Neural crest cell (in vitro differentiated cells): ENCODE data around the gene TNC. TPM values are rescaled to one million over a fixed set of nuclear protein-coding genes. Genes with fewer than 3 reads are reported as not detected.

ENCODE experiments used
- DNase-seq: peaks from one replicate; pipeline ENCODE4 v3.0.0; 2021; ENCODE audit warnings: low read depth, mixed read lengths, low spot score
- H3K27ac Mint-ChIP-seq: one replicate; pipeline ENCODE4 v1.8.0; 2021; ENCODE audit warnings: mild to moderate bottlenecking, mixed read lengths; ENCODE audit not compliant: unreplicated experiment
- H3K27me3 Mint-ChIP-seq: 2 replicates; pipeline ENCODE4 v1.8.0; 2021; ENCODE audit warnings: low read depth, mild to moderate bottlenecking, mixed read lengths
- H3K36me3 Mint-ChIP-seq: 2 replicates; pipeline ENCODE4 v1.8.0; 2021; ENCODE audit warnings: low read depth, mild to moderate bottlenecking, mixed read lengths
- H3K4me1 Mint-ChIP-seq: 2 replicates; pipeline ENCODE4 v1.8.0; 2021; ENCODE audit warnings: mixed read lengths
- H3K4me3 Mint-ChIP-seq: one replicate; pipeline ENCODE4 v1.8.0; 2021; ENCODE audit warnings: mild to moderate bottlenecking, mixed read lengths
- H3K9me3 Mint-ChIP-seq: 2 replicates; pipeline ENCODE4 v1.8.0; 2021; ENCODE audit warnings: mixed read lengths
- total RNA-seq: library from RNA; stranded (reverse); gene quantifications from 2 replicates; pipeline ENCODE4 v1.2.1, GENCODE V29; 2021
- TF ChIP-seq, protein P1 (sequence below): fragments of 200-600 bp; sonication (generic); conservative IDR thresholded peaks from 2 replicates; pipeline ENCODE4 v1.5.0; 2021; ENCODE audit warnings: antibody characterized with exemption, mild to moderate bottlenecking

Gene TNC
- total RNA-seq, 1 donor from 2014 or later, result 0.30 TPM

DNA sequence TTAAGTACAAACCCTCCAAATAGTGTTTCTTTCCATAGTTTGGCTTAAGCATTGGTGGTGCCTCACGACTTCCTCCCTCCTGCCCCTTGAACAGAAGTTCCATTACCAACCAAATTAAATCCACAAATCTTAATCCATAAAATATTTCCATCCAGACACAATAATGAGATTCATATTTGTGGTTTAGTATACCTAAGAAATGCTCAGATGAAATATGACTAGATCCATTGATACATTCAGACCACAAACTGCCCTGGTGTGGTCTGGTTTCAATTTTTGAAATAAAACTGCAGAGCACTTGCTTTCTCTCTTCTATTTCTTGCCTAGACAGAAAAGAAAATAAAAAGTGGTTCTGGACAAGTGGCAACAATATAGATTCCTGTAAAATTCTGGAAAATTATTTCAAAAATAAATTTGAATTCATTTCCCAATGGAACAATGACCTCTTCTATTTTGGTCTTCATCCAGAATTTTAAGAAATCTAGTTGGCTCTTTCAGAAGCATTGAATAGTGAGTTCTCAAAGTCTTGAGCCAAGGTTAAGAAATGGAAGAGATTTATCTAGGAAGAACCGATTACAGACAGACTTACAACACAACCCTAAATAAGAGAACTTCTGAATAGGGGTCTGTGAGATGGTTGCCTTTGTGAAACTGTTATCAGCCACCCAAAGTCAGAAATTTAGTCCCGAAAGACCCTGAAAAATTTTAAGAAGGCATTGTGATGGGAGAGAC, 14.0 kb downstream of the TNC start:
- H3K4me1 Mint-ChIP-seq, result no peaks in the 10 kb centered on the region
- no peak overlapping the region for H3K4me3 Mint-ChIP-seq

DNA sequence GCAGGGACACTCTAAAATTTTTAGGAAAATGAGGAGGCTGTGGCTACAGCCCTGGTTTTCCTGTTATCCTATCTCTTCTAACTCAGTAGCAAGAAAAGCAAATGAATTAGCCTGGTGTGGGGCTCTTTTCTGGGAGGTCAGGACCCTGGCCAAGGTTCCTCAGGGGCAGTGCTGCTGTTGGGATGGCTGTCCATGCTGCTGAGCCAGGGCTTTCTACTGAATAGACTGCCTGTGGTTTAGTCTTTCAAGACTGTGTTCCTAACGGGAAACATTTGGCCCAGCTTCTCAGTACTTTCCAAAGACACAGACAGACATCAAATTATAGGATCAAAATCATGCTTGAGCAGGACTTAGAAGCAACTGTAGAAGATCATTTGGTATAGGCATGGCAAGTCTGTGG, 18.1 kb downstream of the TNC start:
- Mint-ChIP-seq H3K4me1 (no peaks in the 10 kb centered on the region), H3K27me3 (no peaks in the 10 kb centered on the region), H3K4me3 (no peak overlapping the region), H3K36me3 (no peaks in the 10 kb centered on the region), H3K27ac (no peak overlapping the region), H3K9me3 (no peaks in the 10 kb centered on the region)
- DNase-seq, result no peak
- TF ChIP-seq, protein P1, sequence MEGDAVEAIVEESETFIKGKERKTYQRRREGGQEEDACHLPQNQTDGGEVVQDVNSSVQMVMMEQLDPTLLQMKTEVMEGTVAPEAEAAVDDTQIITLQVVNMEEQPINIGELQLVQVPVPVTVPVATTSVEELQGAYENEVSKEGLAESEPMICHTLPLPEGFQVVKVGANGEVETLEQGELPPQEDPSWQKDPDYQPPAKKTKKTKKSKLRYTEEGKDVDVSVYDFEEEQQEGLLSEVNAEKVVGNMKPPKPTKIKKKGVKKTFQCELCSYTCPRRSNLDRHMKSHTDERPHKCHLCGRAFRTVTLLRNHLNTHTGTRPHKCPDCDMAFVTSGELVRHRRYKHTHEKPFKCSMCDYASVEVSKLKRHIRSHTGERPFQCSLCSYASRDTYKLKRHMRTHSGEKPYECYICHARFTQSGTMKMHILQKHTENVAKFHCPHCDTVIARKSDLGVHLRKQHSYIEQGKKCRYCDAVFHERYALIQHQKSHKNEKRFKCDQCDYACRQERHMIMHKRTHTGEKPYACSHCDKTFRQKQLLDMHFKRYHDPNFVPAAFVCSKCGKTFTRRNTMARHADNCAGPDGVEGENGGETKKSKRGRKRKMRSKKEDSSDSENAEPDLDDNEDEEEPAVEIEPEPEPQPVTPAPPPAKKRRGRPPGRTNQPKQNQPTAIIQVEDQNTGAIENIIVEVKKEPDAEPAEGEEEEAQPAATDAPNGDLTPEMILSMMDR, result no peak

More for the DNA sequence above, 14.0 kb downstream of the TNC start:
- Mint-ChIP-seq H3K27me3 (no peaks in the 10 kb centered on the region), H3K9me3 (no peaks in the 10 kb centered on the region), H3K36me3 (no peaks in the 10 kb centered on the region), H3K27ac (no peak overlapping the region)
- no peak for DNase-seq
- TF ChIP-seq, protein P1, result no peak

DNA sequence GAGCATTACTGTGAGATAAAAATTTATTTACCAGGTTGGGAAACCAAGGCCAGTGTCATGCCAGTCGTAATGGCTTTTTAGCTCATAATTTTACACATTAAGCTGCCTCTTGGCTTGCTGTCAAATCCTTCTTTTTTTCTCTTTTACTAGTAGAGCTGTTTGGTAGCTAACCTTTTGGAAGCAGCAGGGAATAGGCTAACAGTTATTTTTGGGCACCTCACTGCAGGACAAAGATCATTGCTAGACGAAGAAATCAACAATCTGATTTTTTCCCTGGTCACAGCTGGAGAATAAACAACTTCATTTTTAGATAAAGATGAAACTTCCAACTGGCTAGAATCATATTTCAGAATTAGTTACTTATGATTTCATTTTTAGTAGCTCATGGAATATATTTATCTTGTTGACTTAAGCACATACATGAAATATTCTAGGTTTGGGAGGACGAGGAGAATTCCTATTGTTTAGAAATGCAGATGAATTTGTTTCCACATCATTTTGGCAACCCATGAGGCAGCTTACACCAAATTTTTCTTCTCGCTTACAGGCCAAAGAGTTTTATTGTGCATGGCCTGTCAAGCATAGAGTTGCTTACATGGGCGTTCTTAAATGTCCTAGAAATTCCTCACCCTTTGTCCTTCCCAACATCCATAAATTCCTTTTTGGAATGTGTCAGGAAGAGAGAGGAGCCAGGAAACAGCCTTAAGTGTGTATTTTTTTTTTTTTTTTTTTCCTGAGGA, 19.6 kb downstream of the TNC start:
- Mint-ChIP-seq H3K4me1 (no peaks in the 10 kb centered on the region), H3K27ac (no peak overlapping the region), H3K4me3 (no peak overlapping the region), H3K36me3 (no peaks in the 10 kb centered on the region), H3K27me3 (no peaks in the 10 kb centered on the region), H3K9me3 (no peaks in the 10 kb centered on the region)
- TF ChIP-seq, protein P1, result no peak
- DNase-seq, result no peak

DNA sequence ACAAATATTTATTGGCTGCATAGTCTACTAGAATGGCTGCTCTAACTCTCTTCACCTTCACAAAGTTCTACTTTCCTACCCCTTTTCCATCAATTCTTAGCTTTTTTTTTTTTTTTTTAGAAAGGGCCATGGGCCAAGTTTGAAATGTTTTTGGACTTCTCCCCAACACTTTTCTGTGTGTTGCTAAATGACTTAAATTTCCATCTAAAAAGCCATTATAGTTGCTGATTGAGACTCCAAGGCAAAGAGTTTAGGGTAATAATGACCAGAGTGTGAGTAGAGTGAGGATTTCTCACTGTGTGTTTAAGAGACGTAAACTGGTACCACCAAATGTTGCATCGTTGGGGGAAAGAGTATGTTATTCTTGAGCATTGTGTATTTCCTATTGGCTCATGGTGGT, 24.4 kb downstream of the TNC start:
- H3K4me1 Mint-ChIP-seq, result no peaks in the 10 kb centered on the region
- no peak for DNase-seq
- no peaks in the 10 kb centered on the region for H3K9me3 Mint-ChIP-seq
- H3K27ac Mint-ChIP-seq, result no peak overlapping the region
- no peaks in the 10 kb centered on the region for H3K27me3 Mint-ChIP-seq
- TF ChIP-seq, protein P1, result no peak
- H3K4me3 Mint-ChIP-seq, result no peak overlapping the region
- no peaks in the 10 kb centered on the region for H3K36me3 Mint-ChIP-seq

DNA sequence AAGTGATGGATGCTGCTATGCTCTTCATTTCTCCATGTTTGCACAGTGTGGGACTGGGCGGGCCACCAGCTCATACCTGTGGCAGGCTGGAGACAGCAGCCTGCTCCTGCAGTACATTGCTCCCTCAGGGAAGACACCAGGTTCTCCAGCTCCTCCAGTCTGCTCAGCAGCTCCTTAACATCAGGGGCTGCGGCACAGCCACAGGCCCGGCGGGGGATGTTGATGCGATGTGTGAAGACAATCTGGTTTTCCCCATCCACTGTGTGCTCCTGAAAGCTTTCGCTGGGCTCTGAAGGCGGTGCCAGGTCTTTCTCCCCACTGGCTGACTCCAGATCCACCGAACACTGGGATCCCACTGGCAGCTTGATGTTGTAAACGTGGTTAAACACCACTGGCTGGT, 27.5 kb downstream of the TNC start:
- no peak for DNase-seq
- no peak overlapping the region for H3K4me3 Mint-ChIP-seq
- H3K36me3 Mint-ChIP-seq, result no peaks in the 10 kb centered on the region
- H3K27ac Mint-ChIP-seq, result no peak overlapping the region
- TF ChIP-seq, protein P1, result no peak
- H3K4me1 Mint-ChIP-seq, result peaks cover 8% of the 10 kb centered on the region
- no peaks in the 10 kb centered on the region for H3K27me3 Mint-ChIP-seq
- no peaks in the 10 kb centered on the region for H3K9me3 Mint-ChIP-seq
